ENCODE results near the gene MRPL14. TPM values are rescaled to one million over a fixed set of nuclear protein-coding genes. Genes with fewer than 3 reads are reported as not detected.

The MRPL14 gene
- total RNA-seq, 2 experiments from 2014 or later = 51.3 to 87.2 TPM

- ChIA-PET POLR2A (interaction anchor here (0.6 to 1.2 kb wide), 3 partner anchors 11 to 93 kb away, joined by 3 to 4 read pairs (median 3); no protein-coding TSS in a partner anchor), CTCF (ENCODE audit: unreplicated experiment) (no interaction called here)
- no peaks in the 10 kb centered on the region for H3K9me2 ChIP-seq (ENCODE audit: insufficient read depth, low read length)
- no peaks in the 10 kb centered on the region for H3K9me3 ChIP-seq (ENCODE audit: low read length)
- intact Hi-C loops (cut with micrococcal nuclease; ENCODE audit: unreplicated experiment) = no loop called here
- no peak for DNase-seq (ENCODE audit: low spot score)
- H3K27ac ChIP-seq (ENCODE audit: low read depth, low read length, poor library complexity, severe bottlenecking) = no peak overlapping the region
- BruUV-seq (replicated peaks) = no TSS peak
- peaks cover 8% of the 10 kb centered on the region for H3K4me1 ChIP-seq (ENCODE audit: insufficient read depth, low read length, poor library complexity, severe bottlenecking)
- no peak overlapping the region for H2AFZ ChIP-seq (ENCODE audit: low read length)
- H3K36me3 ChIP-seq (ENCODE audit: insufficient read depth, low read length) = no peaks in the 10 kb centered on the region
- no peaks in the 10 kb centered on the region for H4K20me1 ChIP-seq (ENCODE audit: insufficient read depth, low read length)
- no peak for TF ChIP-seq EZH2phosphoT487 (IDR thresholded peaks at IDR 0.05; ENCODE audit: borderline replicate concordance, low read depth, low read length)
- no peak overlapping the region for H3K4me2 ChIP-seq (ENCODE audit: low read length)
- no peak overlapping the region for H3K4me3 ChIP-seq (ENCODE audit: low read depth, low read length, poor library complexity, severe bottlenecking)
- no peaks in the 10 kb centered on the region for H3K79me2 ChIP-seq (ENCODE audit: insufficient read depth, low read depth, low read length)
These were observed 42.0 kb downstream of the MRPL14 start for GRCh38 chr6:44085219-44085618.

DNA sequence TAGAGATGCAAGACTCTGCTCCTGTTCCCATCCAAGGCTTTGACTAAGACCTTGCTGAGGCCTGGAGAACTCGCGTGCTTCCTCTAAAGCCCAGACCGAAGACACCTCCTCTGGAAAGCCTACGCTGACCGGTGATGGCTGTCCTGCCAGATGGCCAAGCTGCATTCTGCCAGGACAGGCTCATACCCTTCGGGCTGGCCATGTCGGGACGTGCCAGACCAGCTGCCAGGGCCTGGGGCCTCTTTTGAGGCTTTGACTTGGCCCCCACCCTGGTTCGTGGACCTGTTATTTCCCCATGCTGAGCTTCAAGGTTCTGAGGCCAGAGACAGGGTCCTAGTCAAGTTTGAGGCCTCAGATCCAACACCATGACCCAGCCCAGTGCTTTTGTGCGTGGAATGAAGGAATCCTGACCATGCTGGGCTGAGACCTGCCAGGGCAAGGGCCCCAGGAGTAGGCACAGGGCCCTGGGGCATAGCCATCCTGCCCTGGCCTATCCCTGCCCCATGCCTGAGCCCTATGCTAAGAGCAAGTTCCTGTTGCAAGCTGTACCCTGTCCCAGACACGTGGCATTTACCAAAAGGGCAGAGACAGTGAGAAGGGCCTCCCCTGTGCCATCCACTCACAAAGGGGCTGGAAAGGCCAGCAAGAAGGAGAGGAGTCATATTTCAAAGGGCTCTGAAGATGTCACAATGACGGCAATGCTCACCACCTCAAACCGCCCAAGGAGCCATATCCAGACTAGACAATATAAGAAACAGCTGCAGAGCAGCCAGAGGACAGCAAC is 42.8 kb downstream of the MRPL14 start:
- H4K20me1 ChIP-seq (ENCODE audit: insufficient read depth, low read length) = no peaks in the 10 kb centered on the region

DNA sequence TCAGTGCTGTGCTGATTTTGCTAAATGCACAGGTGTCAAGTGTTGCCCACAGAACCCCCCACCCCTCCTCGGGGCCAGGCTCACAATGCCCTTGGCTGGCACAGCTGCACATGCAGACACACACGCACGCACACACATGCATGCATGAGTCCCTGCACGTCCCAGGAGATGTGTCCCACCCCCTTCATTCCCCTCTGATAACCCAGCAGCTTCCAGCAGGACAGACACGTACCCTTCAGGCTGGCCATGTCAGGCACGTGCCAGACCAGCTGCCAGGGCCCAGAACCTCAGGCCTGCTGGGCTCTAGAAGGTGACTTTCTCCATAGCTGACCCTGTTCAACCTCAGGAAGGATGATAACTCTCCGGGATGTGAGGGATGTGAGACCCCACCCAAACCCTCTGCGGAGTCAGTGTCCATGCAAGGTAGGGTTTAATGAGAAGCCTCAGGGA is 44.4 kb downstream of the MRPL14 start:
- Histone ChIP-seq H3K27ac (ENCODE audit: low read depth, low read length, poor library complexity, severe bottlenecking) (no peak overlapping the region), H3K4me1 (ENCODE audit: insufficient read depth, low read length, poor library complexity, severe bottlenecking) (peaks cover 13% of the 10 kb centered on the region), H3K9me2 (ENCODE audit: insufficient read depth, low read length) (no peaks in the 10 kb centered on the region), H2AFZ (ENCODE audit: low read length) (no peak overlapping the region), H3K4me3 (ENCODE audit: low read depth, low read length, poor library complexity, severe bottlenecking) (no peak overlapping the region), H4K20me1 (ENCODE audit: insufficient read depth, low read length) (no peaks in the 10 kb centered on the region), H3K9me3 (ENCODE audit: low read length) (no peaks in the 10 kb centered on the region), H3K36me3 (ENCODE audit: insufficient read depth, low read length) (no peaks in the 10 kb centered on the region), H3K79me2 (ENCODE audit: insufficient read depth, low read depth, low read length) (no peaks in the 10 kb centered on the region), H3K4me2 (ENCODE audit: low read length) (no peak overlapping the region)
- POLR2A ChIA-PET = no interaction called here
- CTCF ChIA-PET (ENCODE audit: unreplicated experiment) = no interaction called here
- DNase-seq (ENCODE audit: low spot score) = no peak
- TF ChIP-seq EZH2phosphoT487 (IDR thresholded peaks at IDR 0.05; ENCODE audit: borderline replicate concordance, low read depth, low read length) = no peak
- TF ChIP-seq, protein P1, sequence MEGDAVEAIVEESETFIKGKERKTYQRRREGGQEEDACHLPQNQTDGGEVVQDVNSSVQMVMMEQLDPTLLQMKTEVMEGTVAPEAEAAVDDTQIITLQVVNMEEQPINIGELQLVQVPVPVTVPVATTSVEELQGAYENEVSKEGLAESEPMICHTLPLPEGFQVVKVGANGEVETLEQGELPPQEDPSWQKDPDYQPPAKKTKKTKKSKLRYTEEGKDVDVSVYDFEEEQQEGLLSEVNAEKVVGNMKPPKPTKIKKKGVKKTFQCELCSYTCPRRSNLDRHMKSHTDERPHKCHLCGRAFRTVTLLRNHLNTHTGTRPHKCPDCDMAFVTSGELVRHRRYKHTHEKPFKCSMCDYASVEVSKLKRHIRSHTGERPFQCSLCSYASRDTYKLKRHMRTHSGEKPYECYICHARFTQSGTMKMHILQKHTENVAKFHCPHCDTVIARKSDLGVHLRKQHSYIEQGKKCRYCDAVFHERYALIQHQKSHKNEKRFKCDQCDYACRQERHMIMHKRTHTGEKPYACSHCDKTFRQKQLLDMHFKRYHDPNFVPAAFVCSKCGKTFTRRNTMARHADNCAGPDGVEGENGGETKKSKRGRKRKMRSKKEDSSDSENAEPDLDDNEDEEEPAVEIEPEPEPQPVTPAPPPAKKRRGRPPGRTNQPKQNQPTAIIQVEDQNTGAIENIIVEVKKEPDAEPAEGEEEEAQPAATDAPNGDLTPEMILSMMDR (conservative IDR thresholded peaks at IDR 0.05; ENCODE audit: low read length) = no peak
- no TSS peak for BruUV-seq (replicated peaks)
- intact Hi-C loops (cut with micrococcal nuclease; ENCODE audit: unreplicated experiment) = no loop called here

More for the DNA sequence above, 42.8 kb downstream of the MRPL14 start:
- H3K36me3 ChIP-seq (ENCODE audit: insufficient read depth, low read length) = no peaks in the 10 kb centered on the region
- no peaks in the 10 kb centered on the region for H3K9me3 ChIP-seq (ENCODE audit: low read length)
- H3K9me2 ChIP-seq (ENCODE audit: insufficient read depth, low read length) = no peaks in the 10 kb centered on the region
- ChIA-PET CTCF (ENCODE audit: unreplicated experiment) (no interaction called here), POLR2A (interaction anchor here (0.6 to 1.2 kb wide), 3 partner anchors 10 to 93 kb away, joined by 3 to 4 read pairs (median 3); no protein-coding TSS in a partner anchor)
- H3K27ac ChIP-seq (ENCODE audit: low read depth, low read length, poor library complexity, severe bottlenecking) = no peak overlapping the region
- H2AFZ ChIP-seq (ENCODE audit: low read length) = no peak overlapping the region
- BruUV-seq (replicated peaks) = no TSS peak
- intact Hi-C loops (cut with micrococcal nuclease; ENCODE audit: unreplicated experiment) = no loop called here
- H3K4me3 ChIP-seq (ENCODE audit: low read depth, low read length, poor library complexity, severe bottlenecking) = no peak overlapping the region
- H3K79me2 ChIP-seq (ENCODE audit: insufficient read depth, low read depth, low read length) = no peaks in the 10 kb centered on the region
- H3K4me1 ChIP-seq (ENCODE audit: insufficient read depth, low read length, poor library complexity, severe bottlenecking) = peaks cover 11% of the 10 kb centered on the region
- no peak overlapping the region for H3K4me2 ChIP-seq (ENCODE audit: low read length)
- no peak for DNase-seq (ENCODE audit: low spot score)
- TF ChIP-seq, protein P1 (conservative IDR thresholded peaks at IDR 0.05; ENCODE audit: low read length) = no peak
- no peak for TF ChIP-seq EZH2phosphoT487 (IDR thresholded peaks at IDR 0.05; ENCODE audit: borderline replicate concordance, low read depth, low read length)

Measured in OCI-LY7 (cell line).